ENCODE data around the gene MEGF9. TPM values are rescaled to one million over a fixed set of nuclear protein-coding genes. Genes with fewer than 3 reads are reported as not detected.

Gene MEGF9
- total RNA-seq, 2 experiments from 2014 or later, result 5.1 to 10.2 TPM

DNA sequence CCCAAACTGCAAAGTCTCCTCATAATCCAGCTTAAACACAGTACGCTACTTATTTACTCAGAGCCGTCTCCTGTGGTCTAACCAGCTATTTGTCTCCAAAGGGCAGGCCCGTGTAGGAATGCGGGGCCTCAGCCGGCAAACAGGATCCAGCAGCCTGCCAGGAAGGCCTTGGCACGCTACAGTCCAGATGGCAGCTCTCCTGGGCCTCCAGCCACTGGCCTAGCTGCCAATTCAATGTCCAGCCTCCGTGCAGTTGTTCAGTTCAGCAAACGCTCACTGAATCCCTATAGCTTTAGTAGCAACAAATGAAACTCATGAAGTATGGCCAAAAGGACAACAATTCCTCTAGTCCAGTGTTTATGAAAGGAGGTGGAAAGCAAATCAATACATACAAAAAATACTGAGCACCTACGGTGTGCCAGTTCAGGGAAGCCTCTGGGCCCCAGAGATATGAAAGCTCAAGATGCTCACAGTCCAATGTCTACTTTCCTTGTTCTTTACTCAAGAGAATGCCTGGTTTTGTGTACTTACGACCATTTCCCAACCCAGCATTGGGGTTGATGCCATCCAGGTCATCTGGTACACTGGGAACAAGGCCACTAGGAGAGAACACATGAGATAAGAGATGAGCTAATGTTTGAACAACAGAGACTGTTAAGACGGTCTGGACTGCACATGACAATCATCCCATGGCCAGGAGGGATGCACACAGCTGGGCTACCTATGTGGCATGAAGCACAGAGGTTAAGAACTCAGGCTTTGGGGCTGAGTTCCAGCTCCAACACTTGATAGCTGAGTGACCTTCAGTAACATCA is 142.6 kb downstream of the MEGF9 start:
- Histone ChIP-seq H3K9me2 (ENCODE audit: insufficient read depth, low read length) (no peaks in the 10 kb centered on the region), H2AFZ (ENCODE audit: low read length) (no peak overlapping the region), H3K27ac (ENCODE audit: low read depth, low read length, poor library complexity, severe bottlenecking) (no peak overlapping the region), H3K4me2 (ENCODE audit: low read length) (no peak overlapping the region), H3K9me3 (ENCODE audit: low read length) (no peaks in the 10 kb centered on the region), H3K4me3 (ENCODE audit: low read depth, low read length, poor library complexity, severe bottlenecking) (no peak overlapping the region), H3K79me2 (ENCODE audit: insufficient read depth, low read depth, low read length) (peaks cover 44% of the 10 kb centered on the region), H3K4me1 (ENCODE audit: insufficient read depth, low read length, poor library complexity, severe bottlenecking) (peaks cover 5% of the 10 kb centered on the region), H3K36me3 (ENCODE audit: insufficient read depth, low read length) (peaks cover 72% of the 10 kb centered on the region), H4K20me1 (ENCODE audit: insufficient read depth, low read length) (peaks cover 5% of the 10 kb centered on the region; the same call in 1 of the 2 replicates)
- DNase-seq (ENCODE audit: low spot score), result no peak
- ChIA-PET CTCF (ENCODE audit: unreplicated experiment) (no interaction called here), POLR2A (interaction anchor here (0.5 to 0.6 kb wide), 2 partner anchors 36 to 40 kb away, joined by 3 to 5 read pairs; no protein-coding TSS in a partner anchor)
- no peak for TF ChIP-seq EZH2phosphoT487 (IDR thresholded peaks at IDR 0.05; ENCODE audit: borderline replicate concordance, low read depth, low read length)
- TF ChIP-seq, protein P1, sequence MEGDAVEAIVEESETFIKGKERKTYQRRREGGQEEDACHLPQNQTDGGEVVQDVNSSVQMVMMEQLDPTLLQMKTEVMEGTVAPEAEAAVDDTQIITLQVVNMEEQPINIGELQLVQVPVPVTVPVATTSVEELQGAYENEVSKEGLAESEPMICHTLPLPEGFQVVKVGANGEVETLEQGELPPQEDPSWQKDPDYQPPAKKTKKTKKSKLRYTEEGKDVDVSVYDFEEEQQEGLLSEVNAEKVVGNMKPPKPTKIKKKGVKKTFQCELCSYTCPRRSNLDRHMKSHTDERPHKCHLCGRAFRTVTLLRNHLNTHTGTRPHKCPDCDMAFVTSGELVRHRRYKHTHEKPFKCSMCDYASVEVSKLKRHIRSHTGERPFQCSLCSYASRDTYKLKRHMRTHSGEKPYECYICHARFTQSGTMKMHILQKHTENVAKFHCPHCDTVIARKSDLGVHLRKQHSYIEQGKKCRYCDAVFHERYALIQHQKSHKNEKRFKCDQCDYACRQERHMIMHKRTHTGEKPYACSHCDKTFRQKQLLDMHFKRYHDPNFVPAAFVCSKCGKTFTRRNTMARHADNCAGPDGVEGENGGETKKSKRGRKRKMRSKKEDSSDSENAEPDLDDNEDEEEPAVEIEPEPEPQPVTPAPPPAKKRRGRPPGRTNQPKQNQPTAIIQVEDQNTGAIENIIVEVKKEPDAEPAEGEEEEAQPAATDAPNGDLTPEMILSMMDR (conservative IDR thresholded peaks at IDR 0.05; ENCODE audit: low read length), result no peak
- intact Hi-C loops (cut with micrococcal nuclease; ENCODE audit: unreplicated experiment), result no loop called here
- BruUV-seq (replicated peaks), result no TSS peak

DNA sequence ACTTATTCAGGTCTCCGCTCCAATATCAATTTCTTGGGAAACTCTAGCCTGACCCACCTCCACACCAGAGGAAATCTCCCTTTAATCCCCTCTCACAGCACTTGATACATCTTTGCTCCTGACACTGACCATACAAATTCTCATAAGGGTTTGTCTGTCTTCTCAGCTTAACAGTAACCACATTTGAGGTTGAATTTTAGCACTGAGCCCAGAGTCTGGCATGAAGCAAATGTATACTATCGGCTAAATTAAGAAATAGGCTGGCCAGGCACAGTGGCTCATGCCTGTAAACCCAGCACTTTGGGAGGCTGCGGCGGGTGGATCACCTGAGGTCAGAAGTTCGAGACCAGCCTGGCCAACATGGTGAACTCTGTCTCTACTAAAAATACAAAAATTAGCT is 144.0 kb downstream of the MEGF9 start:
- no peak for TF ChIP-seq EZH2phosphoT487 (IDR thresholded peaks at IDR 0.05; ENCODE audit: borderline replicate concordance, low read depth, low read length)
- TF ChIP-seq, protein P1 (conservative IDR thresholded peaks at IDR 0.05; ENCODE audit: low read length), result no peak
- peaks cover 12% of the 10 kb centered on the region; the same call in 1 of the 2 replicates for H4K20me1 ChIP-seq (ENCODE audit: insufficient read depth, low read length)
- H3K4me2 ChIP-seq (ENCODE audit: low read length), result no peak overlapping the region
- H3K79me2 ChIP-seq (ENCODE audit: insufficient read depth, low read depth, low read length), result peaks cover 31% of the 10 kb centered on the region
- ChIA-PET CTCF (ENCODE audit: unreplicated experiment) (no interaction called here), POLR2A (no interaction called here)
- H3K9me2 ChIP-seq (ENCODE audit: insufficient read depth, low read length), result no peaks in the 10 kb centered on the region
- H3K4me1 ChIP-seq (ENCODE audit: insufficient read depth, low read length, poor library complexity, severe bottlenecking), result peaks cover 5% of the 10 kb centered on the region
- no peak overlapping the region for H3K27ac ChIP-seq (ENCODE audit: low read depth, low read length, poor library complexity, severe bottlenecking)
- no peak overlapping the region for H2AFZ ChIP-seq (ENCODE audit: low read length)
- no peak for DNase-seq (ENCODE audit: low spot score)
- H3K4me3 ChIP-seq (ENCODE audit: low read depth, low read length, poor library complexity, severe bottlenecking), result no peak overlapping the region
- no TSS peak for BruUV-seq (replicated peaks)
- peaks cover 74% of the 10 kb centered on the region for H3K36me3 ChIP-seq (ENCODE audit: insufficient read depth, low read length)
- H3K9me3 ChIP-seq (ENCODE audit: low read length), result no peaks in the 10 kb centered on the region
- intact Hi-C loops (cut with micrococcal nuclease; ENCODE audit: unreplicated experiment), result no loop called here

DNA sequence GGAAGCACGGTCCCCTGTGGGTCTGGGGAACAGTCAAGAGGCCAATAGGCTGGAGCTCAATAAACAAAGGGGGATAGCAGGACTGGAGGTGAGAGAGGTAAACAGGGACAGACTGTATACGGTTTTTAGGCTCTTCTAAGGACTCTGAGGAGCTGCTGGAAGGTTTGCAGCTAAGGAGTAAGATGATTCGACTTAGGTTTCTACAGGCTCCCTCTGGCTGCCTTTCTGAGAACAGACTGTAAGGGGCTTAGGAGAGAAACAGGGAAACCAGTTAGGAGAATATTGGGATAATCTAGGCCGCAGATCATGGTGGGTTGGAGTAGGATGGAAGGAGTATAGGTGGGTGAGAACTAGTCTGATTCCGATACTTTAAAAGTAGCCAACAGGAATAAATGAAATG is 144.7 kb downstream of the MEGF9 start:
- no TSS peak for BruUV-seq (replicated peaks)
- peaks cover 12% of the 10 kb centered on the region; the same call in 1 of the 2 replicates for H4K20me1 ChIP-seq (ENCODE audit: insufficient read depth, low read length)
- no peak overlapping the region for H2AFZ ChIP-seq (ENCODE audit: low read length)
- no peak for TF ChIP-seq EZH2phosphoT487 (IDR thresholded peaks at IDR 0.05; ENCODE audit: borderline replicate concordance, low read depth, low read length)
- TF ChIP-seq, protein P1 (conservative IDR thresholded peaks at IDR 0.05; ENCODE audit: low read length), result no peak
- H3K36me3 ChIP-seq (ENCODE audit: insufficient read depth, low read length), result peaks cover 82% of the 10 kb centered on the region
- ChIA-PET CTCF (ENCODE audit: unreplicated experiment) (no interaction called here), POLR2A (interaction anchor here (0.9 kb wide), 1 partner anchor 74 kb away, joined by 4 read pairs; no protein-coding TSS in a partner anchor)
- no peaks in the 10 kb centered on the region for H3K9me2 ChIP-seq (ENCODE audit: insufficient read depth, low read length)
- intact Hi-C loops (cut with micrococcal nuclease; ENCODE audit: unreplicated experiment), result no loop called here
- DNase-seq (ENCODE audit: low spot score), result no peak
- H3K9me3 ChIP-seq (ENCODE audit: low read length), result no peaks in the 10 kb centered on the region
- H3K4me3 ChIP-seq (ENCODE audit: low read depth, low read length, poor library complexity, severe bottlenecking), result no peak overlapping the region
- peaks cover 27% of the 10 kb centered on the region for H3K79me2 ChIP-seq (ENCODE audit: insufficient read depth, low read depth, low read length)
- no peak overlapping the region for H3K4me2 ChIP-seq (ENCODE audit: low read length)
- H3K4me1 ChIP-seq (ENCODE audit: insufficient read depth, low read length, poor library complexity, severe bottlenecking), result peaks cover 2% of the 10 kb centered on the region
- H3K27ac ChIP-seq (ENCODE audit: low read depth, low read length, poor library complexity, severe bottlenecking), result no peak overlapping the region

Measured in OCI-LY7 (cell line).